HEK293 (cell line): Measurements from ENCODE around the gene ONECUT1.

ENCODE experiments used
- ATF2 ChIP-seq: fragments of 450-650 bp; formaldehyde crosslinking; IDR thresholded peaks from 2 replicates; pipeline ENCODE4 v1.5.1; 2016; ENCODE audit warnings: missing biosample characterization, missing genetic modification characterization, low read depth
- CTCF ChIP-seq: fragments of 450-650 bp; formaldehyde crosslinking; IDR thresholded peaks from 2 replicates; pipeline ENCODE4 v1.5.1; 2016; ENCODE audit warnings: missing biosample characterization, missing genetic modification characterization
- ZBTB21 ChIP-seq: fragments of 450-650 bp; formaldehyde crosslinking; IDR thresholded peaks from 2 replicates; pipeline ENCODE4 v1.5.1; 2017; ENCODE audit warnings: missing biosample characterization, missing genetic modification characterization
- ZFP41 ChIP-seq: fragments of 450-650 bp; formaldehyde crosslinking; IDR thresholded peaks from 2 replicates; pipeline ENCODE4 v1.5.1; 2016; ENCODE audit warnings: missing biosample characterization, missing genetic modification characterization, borderline replicate concordance
- ZIC2 ChIP-seq: fragments of 450-650 bp; formaldehyde crosslinking; IDR thresholded peaks from 2 replicates; pipeline ENCODE4 v1.5.1; 2016; ENCODE audit warnings: missing biosample characterization, missing genetic modification characterization

- TF ChIP-seq CTCF (tag by site-specific recombination) (no peak), ZBTB21 (tag by site-specific recombination) (no peak), ZIC2 (no peak), ZFP41 (tag by site-specific recombination) (no peak), ATF2 (tag by site-specific recombination) (no peak)
These were observed 11.7 kb downstream of the ONECUT1 start for GRCh38 chr15:52778457-52778856.
